OCI-LY3 (cell line): Measurements from ENCODE around the gene METTL2B.

Source experiments
- H2AFZ ChIP-seq: fragments of 200-600, 300-600 bp; shearing (Covaris generic); 2 replicates; pipeline ENCODE4 v1.6.0; 2014; ENCODE audit warnings: antibody characterized with exemption, low read depth, low read length
- H3K27ac ChIP-seq: fragments of 200-600, 300-600 bp; sonication (generic); 2 replicates; pipeline ENCODE4 v1.5.1; 2014; ENCODE audit warnings: mild to moderate bottlenecking, low read length, moderate library complexity, mixed read lengths
- H3K27me3 ChIP-seq: fragments of 200-600, 300-600 bp; sonication (generic); 2 replicates; pipeline ENCODE4 v1.6.1; 2014; ENCODE audit warnings: low read depth, low read length, mixed read lengths
- H3K36me3 ChIP-seq: fragments of 200-600, 300-600 bp; sonication (generic); replicated peaks from 2 replicates; pipeline ENCODE3; 2014; ENCODE audit warnings: low read depth, low read length, mixed read lengths
- H3K4me1 ChIP-seq: fragments of 300-600, 200-600 bp; sonication (generic); 2 replicates; pipeline ENCODE4 v1.6.1; 2014; ENCODE audit warnings: low read length, mixed read lengths
- H3K4me2 ChIP-seq: fragments of 200-600, 300-600 bp; sonication (generic); 2 replicates; pipeline ENCODE4 v1.6.1; 2014; ENCODE audit warnings: low read length, mixed read lengths
- H3K4me3 ChIP-seq: fragments of 300-600, 200-600 bp; sonication (generic); 2 replicates; pipeline ENCODE4 v1.5.1; 2014; ENCODE audit warnings: antibody characterized with exemption, mild to moderate bottlenecking, low read length, moderate library complexity
- H3K79me2 ChIP-seq: fragments of 300-600, 200-600 bp; shearing (Covaris generic); 2 replicates; pipeline ENCODE4 v1.6.1; 2014; ENCODE audit warnings: mild to moderate bottlenecking, low read length, mixed read lengths
- H3K9ac ChIP-seq: fragments of 300-600, 200-600 bp; shearing (Covaris generic); 2 replicates; pipeline ENCODE4 v1.6.0; 2014; ENCODE audit warnings: mild to moderate bottlenecking, low read length, moderate library complexity
- H3K9me3 ChIP-seq: fragments of 200-600, 300-600 bp; shearing (Covaris generic); 2 replicates; pipeline ENCODE4 v1.6.1; 2014; ENCODE audit warnings: low read length, mixed read lengths; ENCODE audit not compliant: insufficient read depth
- H4K20me1 ChIP-seq: fragments of 200-600, 300-600 bp; sonication (generic); 2 replicates; pipeline ENCODE4 v1.6.1; 2016; ENCODE audit warnings: low read length, mixed read lengths; ENCODE audit not compliant: insufficient read depth
- CTCF ChIP-seq: fragments of 200-600, 300-600 bp; sonication (generic); IDR thresholded peaks from 2 replicates; pipeline ENCODE4 v1.5.1; 2014; ENCODE audit warnings: antibody characterized with exemption, low read length, low read depth
- EZH2phosphoT487 ChIP-seq: fragments of 200-600 bp; shearing (Covaris generic); IDR thresholded peaks from 2 replicates; pipeline ENCODE4 v1.6.1; 2018; ENCODE audit warnings: antibody characterized with exemption, mixed run types, low read depth

The METTL2B gene

GRCh38 chr7:128431754-128432153, 44.8 kb upstream of the METTL2B start:
- Histone ChIP-seq H3K4me2 (no peak overlapping the region), H3K36me3 (no peaks in the 10 kb centered on the region), H3K4me3 (no peak overlapping the region), H3K27ac (no peak overlapping the region), H3K9ac (no peak overlapping the region), H3K4me1 (peaks cover 58% of the 10 kb centered on the region), H4K20me1 (no peaks in the 10 kb centered on the region), H3K27me3 (no peaks in the 10 kb centered on the region), H2AFZ (peak overlapping the region; percentile 32; the same call in 1 of the 2 replicates), H3K9me3 (no peaks in the 10 kb centered on the region), H3K79me2 (no peaks in the 10 kb centered on the region)
- TF ChIP-seq CTCF: no peak
- no peak for TF ChIP-seq EZH2phosphoT487

- peaks cover 61% of the 10 kb centered on the region for H3K4me1 ChIP-seq
- H2AFZ ChIP-seq: no peak overlapping the region
- H3K27me3 ChIP-seq: no peaks in the 10 kb centered on the region
- H3K36me3 ChIP-seq: no peaks in the 10 kb centered on the region
- no peak overlapping the region for H3K4me2 ChIP-seq
- no peak overlapping the region for H3K9ac ChIP-seq
- H3K27ac ChIP-seq: no peak overlapping the region
- no peak overlapping the region for H3K4me3 ChIP-seq
- no peaks in the 10 kb centered on the region for H3K79me2 ChIP-seq
- TF ChIP-seq EZH2phosphoT487: no peak
- H4K20me1 ChIP-seq: no peaks in the 10 kb centered on the region
- no peaks in the 10 kb centered on the region for H3K9me3 ChIP-seq
Measured at GRCh38 chr7:128434413-128435326, 41.9 kb upstream of the METTL2B start.

- no peaks in the 10 kb centered on the region for H4K20me1 ChIP-seq
- H3K9me3 ChIP-seq: no peaks in the 10 kb centered on the region
- no peak overlapping the region for H3K4me3 ChIP-seq
- TF ChIP-seq EZH2phosphoT487 (no peak), CTCF (no peak)
- H3K9ac ChIP-seq: no peak overlapping the region
- no peak overlapping the region for H2AFZ ChIP-seq
- no peak overlapping the region for H3K27ac ChIP-seq
- H3K4me2 ChIP-seq: no peak overlapping the region
- no peaks in the 10 kb centered on the region for H3K27me3 ChIP-seq
- peaks cover 60% of the 10 kb centered on the region for H3K4me1 ChIP-seq
- H3K36me3 ChIP-seq: no peaks in the 10 kb centered on the region
- no peaks in the 10 kb centered on the region for H3K79me2 ChIP-seq
Measured at GRCh38 chr7:128435327-128435686, 41.2 kb upstream of the METTL2B start.

- H3K9ac ChIP-seq: peak overlapping the region; percentile 38
- H3K27me3 ChIP-seq: no peaks in the 10 kb centered on the region
- no peaks in the 10 kb centered on the region for H4K20me1 ChIP-seq
- no peaks in the 10 kb centered on the region for H3K9me3 ChIP-seq
- H3K36me3 ChIP-seq: no peaks in the 10 kb centered on the region
- H3K4me2 ChIP-seq: peak overlapping the region; percentile 65
- TF ChIP-seq EZH2phosphoT487: no peak
- H3K79me2 ChIP-seq: no peaks in the 10 kb centered on the region
- H3K4me1 ChIP-seq: peaks cover 60% of the 10 kb centered on the region
- peak overlapping the region; percentile 88 for H3K27ac ChIP-seq
- peak overlapping the region; percentile 54 for H3K4me3 ChIP-seq
- peak overlapping the region; percentile 79 for H2AFZ ChIP-seq
Measured at GRCh38 chr7:128437426-128438332, 38.9 kb upstream of the METTL2B start.
